Measurements from ENCODE around the gene CADM3. TPM values are rescaled to one million over a fixed set of nuclear protein-coding genes. Genes with fewer than 3 reads are reported as not detected.

Gene CADM3
- total and polyA plus RNA-seq, 2 experiments from 2014 or later = 0.37 to 0.77 TPM

GRCh38 chr1:159161719-159162026 is 9.7 kb upstream of the CADM3 start:
- no peaks in the 10 kb centered on the region for H3K4me1 ChIP-seq (ENCODE audit: insufficient read depth)
- H3K9me2 ChIP-seq (replicated peaks; ENCODE audit: insufficient read depth) = no peaks in the 10 kb centered on the region
- H2AFZ ChIP-seq = no peak overlapping the region
- WGBS (ENCODE audit: low lambda C conversion rate, missing lambda C conversion rate) = 93% methylated on average over 1 of the region's 1 CpG
- no peaks in the 10 kb centered on the region for H3K9me3 ChIP-seq (ENCODE audit: low read depth)
- peaks cover 6% of the 10 kb centered on the region for H3K27me3 ChIP-seq
- no peaks in the 10 kb centered on the region for H3K36me3 ChIP-seq (replicated peaks; ENCODE audit: insufficient read depth, low read depth)
- H3K4me3 ChIP-seq = no peak overlapping the region
- no peaks in the 10 kb centered on the region for H3K79me2 ChIP-seq
- no peak overlapping the region for H3K27ac ChIP-seq
- H3K4me2 ChIP-seq = no peak overlapping the region
- H4K20me1 ChIP-seq (ENCODE audit: insufficient read depth, poor library complexity, severe bottlenecking) = no peaks in the 10 kb centered on the region
- no peak for DNase-seq (ENCODE audit: low spot score)
- no peak for TF ChIP-seq EZH2phosphoT487 (IDR thresholded peaks at IDR 0.05; ENCODE audit: low read depth, severe bottlenecking, unreplicated experiment)
- no peak for TF ChIP-seq EZH2 (IDR thresholded peaks at IDR 0.05; ENCODE audit: borderline replicate concordance)
- TF ChIP-seq CTCF (IDR thresholded peaks at IDR 0.05; ENCODE audit: poor library complexity) = no peak

- Histone ChIP-seq H3K79me2 (no peaks in the 10 kb centered on the region), H3K36me3 (replicated peaks; ENCODE audit: insufficient read depth, low read depth) (no peaks in the 10 kb centered on the region), H3K27me3 (peaks cover 7% of the 10 kb centered on the region), H3K27ac (no peak overlapping the region), H3K4me2 (no peak overlapping the region), H4K20me1 (ENCODE audit: insufficient read depth, poor library complexity, severe bottlenecking) (no peaks in the 10 kb centered on the region), H2AFZ (no peak overlapping the region), H3K9me2 (replicated peaks; ENCODE audit: insufficient read depth) (no peaks in the 10 kb centered on the region), H3K9me3 (ENCODE audit: low read depth) (no peaks in the 10 kb centered on the region), H3K4me3 (no peak overlapping the region), H3K4me1 (ENCODE audit: insufficient read depth) (no peaks in the 10 kb centered on the region)
- 75% methylated on average over 4 of the region's 4 CpGs for WGBS (ENCODE audit: low lambda C conversion rate, missing lambda C conversion rate)
- DNase-seq (ENCODE audit: low spot score) = no peak
- TF ChIP-seq EZH2 (IDR thresholded peaks at IDR 0.05; ENCODE audit: borderline replicate concordance) = no peak
- no peak for TF ChIP-seq EZH2phosphoT487 (IDR thresholded peaks at IDR 0.05; ENCODE audit: low read depth, severe bottlenecking, unreplicated experiment)
- TF ChIP-seq CTCF (IDR thresholded peaks at IDR 0.05; ENCODE audit: poor library complexity) = no peak
Measured at GRCh38 chr1:159162516-159163265, 8.7 kb upstream of the CADM3 start.

GRCh38 chr1:159163614-159164228 is 7.7 kb upstream of the CADM3 start:
- 65% methylated on average over 9 of the region's 9 CpGs for WGBS (ENCODE audit: low lambda C conversion rate, missing lambda C conversion rate)
- Histone ChIP-seq H4K20me1 (ENCODE audit: insufficient read depth, poor library complexity, severe bottlenecking) (no peaks in the 10 kb centered on the region), H3K79me2 (no peaks in the 10 kb centered on the region), H3K27ac (no peak overlapping the region), H3K4me2 (no peak overlapping the region), H3K4me3 (no peak overlapping the region), H3K36me3 (replicated peaks; ENCODE audit: insufficient read depth, low read depth) (no peaks in the 10 kb centered on the region), H3K27me3 (peaks cover 15% of the 10 kb centered on the region), H3K4me1 (ENCODE audit: insufficient read depth) (no peaks in the 10 kb centered on the region), H3K9me2 (replicated peaks; ENCODE audit: insufficient read depth) (no peaks in the 10 kb centered on the region), H3K9me3 (ENCODE audit: low read depth) (no peaks in the 10 kb centered on the region), H2AFZ (no peak overlapping the region)
- TF ChIP-seq EZH2 (IDR thresholded peaks at IDR 0.05; ENCODE audit: borderline replicate concordance) (no peak), CTCF (IDR thresholded peaks at IDR 0.05; ENCODE audit: poor library complexity) (no peak), EZH2phosphoT487 (IDR thresholded peaks at IDR 0.05; ENCODE audit: low read depth, severe bottlenecking, unreplicated experiment) (no peak)
- no peak for DNase-seq (ENCODE audit: low spot score)
